Activated naive CD8-positive, alpha-beta T cell treated with anti-CD3 and anti-CD28 coated beads, Interleukin-2, amount 50 U/mL, for 24 hours (primary cell): ENCODE measurements around the gene MRPL44.
"Not testable (repeated sequence)": the region's sequence is repeated elsewhere in the genome, so short reads cannot be mapped to it uniquely, and the experiment has no call there.

ENCODE experiments used
- ATAC-seq: fragments of 150-1000 bp; cut with Tn5 transposase; one replicate; pipeline ENCODE4 v1.10.0; 2021
- DNase-seq: peaks from one replicate; pipeline ENCODE4 v3.0.0; 2021
- H3K27ac Mint-ChIP-seq: one replicate; pipeline ENCODE4 v1.8.0; 2021; ENCODE audit warnings: mild to moderate bottlenecking, mixed read lengths
- H3K27me3 Mint-ChIP-seq: one replicate; pipeline ENCODE4 v1.8.0; 2021; ENCODE audit warnings: mixed read lengths
- H3K36me3 Mint-ChIP-seq: one replicate; pipeline ENCODE4 v1.8.0; 2021; ENCODE audit warnings: low read depth, mixed read lengths
- H3K4me1 Mint-ChIP-seq: one replicate; pipeline ENCODE4 v1.8.0; 2021; ENCODE audit warnings: mixed read lengths
- H3K4me3 Mint-ChIP-seq: one replicate; pipeline ENCODE4 v1.8.0; 2021; ENCODE audit warnings: mild to moderate bottlenecking, moderate library complexity, mixed read lengths
- H3K9me3 Mint-ChIP-seq: one replicate; pipeline ENCODE4 v1.8.0; 2021; ENCODE audit warnings: mixed read lengths

The MRPL44 gene

DNA sequence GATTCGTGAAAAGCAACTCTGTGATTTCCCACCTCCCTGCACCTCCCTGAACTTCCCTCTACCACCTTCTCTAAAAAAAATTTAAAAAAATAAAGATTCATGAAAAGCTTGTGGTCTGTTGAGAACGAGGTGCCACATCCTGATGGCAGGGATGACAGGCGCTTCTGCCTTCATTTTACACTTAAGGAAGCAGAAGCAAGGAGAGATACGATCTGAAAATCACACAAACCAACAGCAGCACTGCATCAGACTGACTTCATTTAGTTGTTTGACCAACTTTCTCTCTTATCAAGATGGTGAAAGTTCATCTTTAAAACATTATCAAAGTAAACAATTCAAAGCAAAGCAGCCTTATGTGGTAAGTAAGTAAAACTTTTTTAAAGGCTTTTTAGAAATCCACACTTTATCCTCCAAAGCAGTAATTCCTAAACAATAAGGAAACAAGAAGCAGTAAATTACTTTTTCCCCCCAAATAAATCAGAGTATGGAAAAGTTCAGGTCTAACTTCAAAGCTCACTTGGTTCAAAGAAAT, 27.6 kb upstream of the MRPL44 start:
- Mint-ChIP-seq H3K27ac (peak overlapping the region; percentile 55), H3K4me3 (peak overlapping the region; percentile 14), H3K9me3 (peaks cover 5% of the 10 kb centered on the region), H3K27me3 (no peaks in the 10 kb centered on the region), H3K4me1 (peaks cover 54% of the 10 kb centered on the region), H3K36me3 (peaks cover 2% of the 10 kb centered on the region)
- DNase-seq (no peak), ATAC-seq (peak; percentile 66)

DNA sequence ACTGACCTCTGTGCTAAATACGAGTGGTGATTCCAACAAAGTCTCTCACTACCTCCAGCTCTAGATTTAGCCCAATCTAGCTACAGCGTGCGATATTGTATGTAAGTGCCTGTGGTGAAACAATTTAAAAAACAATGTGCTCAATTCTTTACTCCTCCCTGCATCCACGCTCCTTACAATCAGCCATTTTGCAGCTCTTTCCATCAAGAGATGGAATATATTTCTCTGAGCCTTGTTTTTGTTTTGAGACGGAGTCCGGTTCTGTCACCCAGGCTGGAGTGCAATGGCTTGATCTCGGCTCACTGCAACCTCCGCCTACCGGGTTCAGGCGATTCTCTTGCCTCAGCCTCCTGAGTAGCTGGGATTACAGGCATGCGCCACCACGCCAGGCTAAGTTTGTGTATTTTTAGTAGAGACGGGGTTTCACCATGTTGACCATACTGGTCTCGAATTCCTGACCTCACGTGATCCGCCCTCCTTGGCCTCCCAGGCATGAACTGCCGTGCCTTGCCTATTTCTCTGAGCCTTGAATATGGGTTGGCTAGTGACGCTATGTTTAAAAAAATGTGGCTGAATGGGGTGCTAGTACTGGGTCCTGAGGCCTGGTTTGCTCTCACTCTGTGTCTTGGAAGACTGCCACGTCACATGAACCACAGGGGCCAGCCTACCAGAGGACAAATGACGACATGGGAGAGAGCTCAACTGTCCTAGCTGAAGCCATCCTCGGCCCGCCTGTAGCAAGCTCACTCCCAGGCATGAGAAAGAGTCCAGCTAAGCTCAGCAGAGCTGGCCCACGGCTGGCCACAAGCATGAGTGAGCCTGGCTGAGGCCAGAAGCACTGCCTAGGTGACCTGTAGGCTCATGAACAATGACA, 26.9 kb upstream of the MRPL44 start:
- DNase-seq (no peak), ATAC-seq (no peak)
- H3K27ac Mint-ChIP-seq = peak overlapping the region; percentile 55
- H3K4me1 Mint-ChIP-seq = peaks cover 60% of the 10 kb centered on the region
- no peak overlapping the region for H3K4me3 Mint-ChIP-seq
- H3K36me3 Mint-ChIP-seq = peaks cover 2% of the 10 kb centered on the region
- peaks cover 5% of the 10 kb centered on the region for H3K9me3 Mint-ChIP-seq
- no peaks in the 10 kb centered on the region for H3K27me3 Mint-ChIP-seq

DNA sequence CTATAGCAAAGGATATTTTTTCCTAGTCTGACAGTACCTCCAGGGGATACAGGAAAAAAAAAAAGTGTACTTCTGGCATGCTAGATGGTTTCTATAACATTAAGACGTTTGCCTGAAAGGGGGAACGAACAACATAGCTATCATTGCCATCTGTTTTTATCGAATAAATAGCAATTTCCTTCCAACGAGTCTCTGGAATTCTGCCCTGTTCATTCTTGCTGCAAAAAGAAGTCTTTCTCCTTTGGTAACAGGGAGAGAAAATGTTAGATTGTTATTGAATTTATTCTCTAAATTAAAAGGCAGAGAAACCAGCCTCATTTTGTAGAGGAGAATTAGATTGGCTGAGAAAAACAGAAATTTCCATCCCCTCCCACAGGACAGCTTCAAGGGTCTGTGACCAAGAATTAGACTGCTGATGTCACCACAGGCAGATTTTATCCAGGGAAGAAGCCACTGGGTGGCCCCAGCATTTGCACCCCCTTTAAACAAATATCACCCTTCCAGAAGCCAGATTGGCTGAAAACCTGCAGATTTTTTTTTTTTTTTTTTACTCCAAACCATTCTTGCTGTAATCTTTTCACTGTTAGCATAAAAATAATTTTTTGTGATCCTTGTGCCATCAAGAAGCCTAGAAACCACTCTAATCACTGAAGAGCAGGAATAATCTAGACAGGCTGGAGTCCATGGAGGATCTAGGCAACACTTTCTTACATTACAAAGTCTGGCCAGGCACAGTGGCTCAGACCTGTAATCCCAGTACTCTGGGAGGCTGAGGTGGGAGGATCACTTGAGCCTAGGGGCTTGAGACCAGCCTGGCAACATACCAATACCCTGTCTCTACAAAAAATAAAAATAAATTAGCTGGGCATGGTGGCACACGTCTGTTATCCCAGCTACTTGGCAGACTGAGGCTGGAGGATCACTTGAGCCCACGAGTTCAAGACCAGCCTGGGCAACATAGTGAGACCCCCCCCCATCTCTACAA, 24.2 kb upstream of the MRPL44 start:
- no peak for ATAC-seq
- DNase-seq = no peak
- peaks cover under 1% of the 10 kb centered on the region for H3K36me3 Mint-ChIP-seq
- peak overlapping the region; percentile 50 for H3K27ac Mint-ChIP-seq
- H3K4me1 Mint-ChIP-seq = peaks cover 83% of the 10 kb centered on the region
- peaks cover 4% of the 10 kb centered on the region for H3K9me3 Mint-ChIP-seq
- H3K4me3 Mint-ChIP-seq = no peak overlapping the region
- H3K27me3 Mint-ChIP-seq = no peaks in the 10 kb centered on the region

DNA sequence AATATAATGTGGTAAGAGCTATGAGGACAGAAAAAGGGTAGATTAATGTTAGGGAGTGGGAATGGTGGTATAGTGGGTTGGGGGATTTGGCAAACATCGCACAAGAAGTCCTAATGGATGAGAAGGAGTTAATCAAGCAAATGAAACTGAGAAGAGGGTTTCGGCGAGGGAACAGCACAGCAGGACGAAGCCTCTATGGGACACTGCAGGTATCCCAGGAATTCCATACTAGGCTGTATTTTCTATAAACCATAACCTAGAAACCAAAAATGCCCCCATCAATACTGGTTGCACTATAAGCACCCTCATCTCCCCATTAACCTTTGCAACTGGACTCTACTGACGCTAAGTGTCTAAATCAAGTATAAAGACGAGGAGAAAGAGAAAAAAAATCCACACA, 22.4 kb upstream of the MRPL44 start:
- Mint-ChIP-seq H3K27ac (no peak overlapping the region), H3K9me3 (peaks cover 12% of the 10 kb centered on the region), H3K4me1 (peaks cover 86% of the 10 kb centered on the region), H3K4me3 (no peak overlapping the region), H3K36me3 (peaks cover 15% of the 10 kb centered on the region), H3K27me3 (no peaks in the 10 kb centered on the region)
- DNase-seq (no peak), ATAC-seq (no peak)

DNA sequence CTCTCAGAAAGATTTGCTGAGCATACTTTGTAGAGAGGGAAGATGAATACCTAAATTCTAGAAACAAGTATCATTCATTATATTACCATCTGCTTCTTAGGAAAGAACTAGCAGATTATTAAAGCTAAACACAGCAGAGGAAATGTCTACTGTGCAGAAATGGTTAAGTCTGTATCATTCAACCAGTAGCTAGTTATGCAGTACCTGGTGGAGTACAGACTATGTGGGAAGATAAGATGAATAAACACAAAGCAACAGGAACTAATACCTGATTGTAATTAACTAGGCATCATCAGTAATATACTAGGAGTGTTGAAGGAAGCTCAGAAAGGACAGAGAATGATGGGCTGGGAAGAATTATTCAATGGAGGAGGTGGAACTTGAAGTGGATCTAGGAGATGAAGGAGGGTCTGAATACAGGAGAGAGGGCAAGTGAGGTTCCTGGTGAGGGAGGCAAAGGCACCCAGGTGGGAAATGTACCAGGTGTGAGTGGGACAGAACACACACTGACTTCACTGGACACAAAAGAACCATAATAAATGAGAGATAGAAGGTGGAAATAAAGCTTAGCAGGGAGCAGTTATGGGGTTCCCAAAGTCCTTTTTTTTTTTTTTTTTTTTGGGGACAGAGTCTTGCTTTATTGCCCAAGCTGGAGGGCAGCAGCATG, 21.7 kb upstream of the MRPL44 start:
- H3K4me3 Mint-ChIP-seq = no peak overlapping the region
- H3K36me3 Mint-ChIP-seq = peaks cover 16% of the 10 kb centered on the region
- H3K27me3 Mint-ChIP-seq = no peaks in the 10 kb centered on the region
- no peak for DNase-seq
- H3K9me3 Mint-ChIP-seq = peaks cover 12% of the 10 kb centered on the region
- peak overlapping the region; percentile 6 for H3K27ac Mint-ChIP-seq
- peaks cover 80% of the 10 kb centered on the region for H3K4me1 Mint-ChIP-seq
- ATAC-seq = no peak

DNA sequence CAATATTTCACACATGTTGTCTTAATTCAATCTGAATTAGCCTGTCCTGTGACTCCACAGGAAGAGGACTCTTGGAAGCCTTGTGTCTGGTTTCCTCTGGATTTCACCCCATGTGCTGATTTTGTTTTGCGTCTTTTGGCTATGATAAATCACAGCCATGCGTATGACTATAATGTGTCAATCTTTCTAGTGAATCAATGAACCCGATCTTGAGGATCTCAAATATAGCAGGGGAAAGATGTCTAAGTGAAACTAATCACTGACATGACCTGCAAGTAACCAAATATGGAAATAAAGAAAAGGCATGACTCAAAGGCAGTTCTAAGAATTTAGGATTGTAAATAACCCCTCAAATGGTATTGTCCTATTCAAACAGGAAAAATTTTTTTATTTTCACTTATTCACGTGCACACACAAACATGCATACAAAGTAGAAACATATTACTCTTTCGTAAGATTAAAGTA, 20.4 kb upstream of the MRPL44 start:
- Mint-ChIP-seq H3K4me1 (peaks cover 78% of the 10 kb centered on the region), H3K4me3 (no peak overlapping the region), H3K27me3 (no peaks in the 10 kb centered on the region), H3K27ac (peak overlapping the region; percentile 56), H3K9me3 (peaks cover 16% of the 10 kb centered on the region), H3K36me3 (peaks cover 21% of the 10 kb centered on the region)
- peak; percentile 18 for ATAC-seq
- DNase-seq = no peak

DNA sequence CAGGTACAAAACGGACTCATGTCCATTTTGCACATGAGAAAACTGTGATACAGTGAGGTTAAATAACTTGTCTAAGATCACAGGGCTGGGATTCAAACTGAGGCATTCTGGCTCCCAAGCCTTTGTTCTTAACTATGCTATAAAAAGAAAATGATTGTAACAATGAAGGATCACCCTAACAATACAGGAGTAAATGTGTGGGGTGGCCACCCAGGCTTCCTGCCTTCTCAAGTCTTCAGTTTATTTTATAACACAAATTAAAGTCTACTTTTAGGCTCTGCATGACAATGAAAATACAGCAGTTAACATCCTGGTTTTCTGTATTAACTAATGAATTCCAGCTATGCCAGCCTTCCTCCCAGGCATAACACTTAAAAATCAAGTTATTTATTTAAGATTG, 19.7 kb upstream of the MRPL44 start:
- H3K27me3 Mint-ChIP-seq = no peaks in the 10 kb centered on the region
- ATAC-seq (no peak), DNase-seq (no peak)
- peaks cover 78% of the 10 kb centered on the region for H3K4me1 Mint-ChIP-seq
- peaks cover 16% of the 10 kb centered on the region for H3K9me3 Mint-ChIP-seq
- H3K27ac Mint-ChIP-seq = no peak overlapping the region
- H3K4me3 Mint-ChIP-seq = no peak overlapping the region
- H3K36me3 Mint-ChIP-seq = peaks cover 21% of the 10 kb centered on the region

DNA sequence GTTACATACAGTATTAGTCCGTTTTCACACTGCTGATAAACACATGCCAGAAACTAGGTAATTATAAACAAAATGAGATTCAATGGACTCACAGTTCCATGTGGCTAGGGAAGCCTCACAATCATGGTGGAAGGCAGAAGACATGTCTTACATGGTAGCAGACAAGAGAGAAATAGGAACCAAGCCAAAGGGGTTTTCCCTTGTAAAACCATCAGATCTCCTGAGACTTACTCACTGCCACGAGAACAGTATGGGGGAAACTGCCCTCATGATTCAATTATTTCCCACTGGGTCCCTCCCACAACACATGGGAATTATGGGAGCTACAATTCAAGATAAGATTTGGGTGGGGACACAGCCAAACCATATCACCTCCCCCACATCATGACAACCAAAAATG, 17.8 kb upstream of the MRPL44 start:
- H3K27me3 Mint-ChIP-seq, DNase-seq: not testable (repeated sequence)
- Mint-ChIP-seq H3K36me3 (peaks cover 24% of the 10 kb centered on the region), H3K4me3 (peak overlapping the region; percentile 8), H3K27ac (peak overlapping the region; percentile 66), H3K4me1 (peaks cover 77% of the 10 kb centered on the region), H3K9me3 (peaks cover 16% of the 10 kb centered on the region)
- peak; percentile 16 for ATAC-seq

DNA sequence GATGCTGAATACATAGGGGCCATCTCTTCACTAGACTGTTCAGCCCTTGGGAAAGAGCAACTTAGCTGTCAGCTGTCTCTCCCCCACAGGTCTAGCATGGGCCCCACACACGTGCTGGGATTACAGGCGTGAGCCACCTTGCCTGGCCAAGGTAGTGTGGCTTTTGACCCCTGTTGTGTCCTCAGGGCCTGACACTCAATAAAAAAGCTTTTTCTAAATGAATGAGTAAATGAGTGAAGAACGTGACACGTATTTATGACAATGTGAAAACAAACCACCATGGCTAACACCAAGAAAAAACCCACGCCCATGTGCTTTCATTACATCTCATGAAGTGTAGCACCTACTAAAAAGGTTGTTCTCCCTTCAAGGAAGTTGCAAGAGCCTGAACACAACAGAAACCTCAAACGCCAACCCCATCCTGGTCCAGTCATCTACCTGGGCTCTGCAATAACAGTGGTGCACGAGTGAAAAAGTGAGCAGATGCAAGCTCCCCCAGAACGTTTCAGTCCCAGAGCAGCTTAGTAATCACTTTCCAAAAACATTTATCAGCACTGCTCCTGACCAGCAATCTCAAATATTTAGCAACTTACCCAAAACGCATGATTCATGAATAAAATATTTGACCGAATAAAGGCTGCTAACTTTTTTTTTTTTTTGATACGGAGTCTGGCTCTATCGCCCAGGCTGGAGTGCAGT, 15.5 kb upstream of the MRPL44 start:
- peak; percentile 59 for DNase-seq
- Mint-ChIP-seq H3K27me3 (no peaks in the 10 kb centered on the region), H3K4me1 (peaks cover 72% of the 10 kb centered on the region), H3K4me3 (peak overlapping the region; percentile 56), H3K27ac (peak overlapping the region; percentile 90), H3K9me3 (peaks cover 16% of the 10 kb centered on the region), H3K36me3 (peaks cover 24% of the 10 kb centered on the region)
- peak; percentile 90 for ATAC-seq

DNA sequence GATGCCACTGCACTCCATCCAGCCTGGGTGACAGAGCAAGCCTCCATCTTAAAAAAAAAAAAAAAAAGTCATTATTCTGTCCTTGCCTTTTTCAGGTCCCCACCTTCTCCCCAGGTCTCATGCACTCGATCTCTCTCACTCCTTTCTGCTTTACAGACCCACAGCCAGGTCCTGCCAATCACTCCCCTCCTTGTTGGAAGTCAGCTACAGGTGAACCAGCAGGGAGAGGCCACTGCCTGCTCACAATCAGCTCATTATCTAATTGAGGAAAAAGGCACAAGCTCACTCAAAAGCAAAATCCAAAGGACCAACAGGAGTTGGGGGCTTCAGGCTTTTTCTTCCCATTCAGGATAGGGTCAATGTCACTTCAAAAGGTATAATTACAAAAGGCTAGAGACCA, 14.1 kb upstream of the MRPL44 start:
- Mint-ChIP-seq H3K4me3 (peak overlapping the region; percentile 87), H3K27ac (no peak overlapping the region), H3K9me3 (peaks cover 12% of the 10 kb centered on the region), H3K36me3 (peaks cover 24% of the 10 kb centered on the region), H3K4me1 (peaks cover 64% of the 10 kb centered on the region), H3K27me3 (no peaks in the 10 kb centered on the region)
- DNase-seq (no peak), ATAC-seq (no peak)

DNA sequence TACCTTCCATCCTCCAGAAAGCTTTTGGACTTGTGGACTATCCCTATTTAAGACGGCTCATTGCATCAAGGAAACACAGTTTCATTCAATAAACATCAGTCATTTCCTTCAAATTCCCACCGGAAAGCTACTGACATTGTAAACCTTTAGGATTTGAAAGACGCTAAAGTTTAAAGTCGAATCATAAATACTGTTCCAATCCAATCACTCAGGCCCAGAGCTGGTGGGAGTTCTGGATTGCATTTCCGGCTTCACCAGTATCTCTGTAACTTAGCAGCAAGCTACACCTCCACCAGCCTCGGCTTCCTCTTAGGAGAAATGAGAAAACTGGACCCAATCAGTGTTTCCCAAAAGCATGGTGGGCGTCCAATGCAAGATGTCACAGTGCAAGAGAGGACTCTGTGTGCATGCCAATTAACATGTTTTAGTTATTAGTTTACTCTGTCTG, 13.7 kb upstream of the MRPL44 start:
- H3K36me3 Mint-ChIP-seq = peaks cover 21% of the 10 kb centered on the region
- H3K4me3 Mint-ChIP-seq = peak overlapping the region; percentile 87
- H3K9me3 Mint-ChIP-seq = peaks cover 12% of the 10 kb centered on the region
- no peak overlapping the region for H3K27ac Mint-ChIP-seq
- no peak for DNase-seq
- peaks cover 61% of the 10 kb centered on the region for H3K4me1 Mint-ChIP-seq
- ATAC-seq = no peak
- no peaks in the 10 kb centered on the region for H3K27me3 Mint-ChIP-seq

DNA sequence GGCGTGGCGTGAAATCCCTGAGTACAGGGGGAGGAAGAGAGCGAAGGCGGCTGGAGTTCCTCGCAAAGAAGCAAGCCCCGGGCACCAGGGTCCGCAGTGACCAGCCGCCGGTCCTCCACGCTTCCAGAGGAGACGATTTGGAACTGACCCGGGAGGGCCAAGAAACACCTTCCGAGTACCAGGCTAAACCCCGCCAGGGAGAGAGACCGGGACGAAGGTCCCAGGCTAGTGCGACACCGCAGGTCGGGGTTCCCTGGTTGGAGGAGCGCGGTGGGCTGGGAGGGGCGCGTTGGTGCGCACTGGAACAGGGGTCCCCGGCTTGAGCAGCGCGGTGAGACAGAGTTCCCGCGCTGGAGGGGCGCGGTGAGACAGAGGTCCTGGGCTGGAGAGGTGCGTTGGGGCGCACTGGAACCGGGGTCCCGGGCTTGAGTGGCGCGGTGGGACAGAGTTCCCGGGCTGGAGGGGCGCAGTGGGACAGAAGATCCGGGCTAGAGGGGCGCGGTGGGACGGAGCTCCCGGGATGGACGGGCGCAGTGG, 13.0 kb upstream of the MRPL44 start:
- Mint-ChIP-seq H3K27me3 (no peaks in the 10 kb centered on the region), H3K36me3 (peaks cover 16% of the 10 kb centered on the region), H3K4me1 (peaks cover 61% of the 10 kb centered on the region), H3K9me3 (peaks cover 10% of the 10 kb centered on the region), H3K4me3 (peak overlapping the region; percentile 87), H3K27ac (peak overlapping the region; percentile 69)
- DNase-seq (peak; percentile 54), ATAC-seq (no peak)
